ENCODE results near the gene SIMC1.

DNA sequence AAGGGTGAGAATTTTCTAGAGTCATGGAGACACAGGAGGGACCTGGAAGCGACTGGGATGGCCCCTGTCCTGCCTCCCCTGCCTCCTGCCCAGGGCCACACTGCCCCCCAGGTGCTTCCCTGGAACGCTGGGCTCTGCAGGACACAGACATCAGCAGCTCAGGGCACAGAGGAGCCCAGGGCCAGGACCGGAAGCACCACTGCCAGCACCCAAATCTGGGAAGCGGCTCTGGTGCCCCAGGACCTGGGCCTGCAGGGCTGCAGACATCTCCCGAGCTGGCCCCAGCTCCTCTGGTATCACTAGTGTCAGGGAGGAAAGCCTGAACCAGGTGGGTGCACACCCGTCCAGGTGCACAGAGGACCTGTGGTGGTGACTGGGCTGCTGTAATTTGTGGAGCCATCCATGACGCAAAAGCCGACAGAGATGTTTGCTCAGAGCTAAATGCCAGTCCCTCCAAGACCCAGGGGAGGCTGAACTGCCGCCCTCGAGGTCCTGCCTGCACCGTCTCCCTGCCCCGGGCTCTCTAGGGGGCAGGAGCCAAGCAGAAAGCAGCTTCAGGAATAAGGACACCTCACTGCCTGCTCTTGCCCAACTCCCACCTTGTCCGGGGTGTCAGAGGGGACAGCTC is 46.0 kb upstream of the SIMC1 start:
- TF ChIP-seq, protein P1, sequence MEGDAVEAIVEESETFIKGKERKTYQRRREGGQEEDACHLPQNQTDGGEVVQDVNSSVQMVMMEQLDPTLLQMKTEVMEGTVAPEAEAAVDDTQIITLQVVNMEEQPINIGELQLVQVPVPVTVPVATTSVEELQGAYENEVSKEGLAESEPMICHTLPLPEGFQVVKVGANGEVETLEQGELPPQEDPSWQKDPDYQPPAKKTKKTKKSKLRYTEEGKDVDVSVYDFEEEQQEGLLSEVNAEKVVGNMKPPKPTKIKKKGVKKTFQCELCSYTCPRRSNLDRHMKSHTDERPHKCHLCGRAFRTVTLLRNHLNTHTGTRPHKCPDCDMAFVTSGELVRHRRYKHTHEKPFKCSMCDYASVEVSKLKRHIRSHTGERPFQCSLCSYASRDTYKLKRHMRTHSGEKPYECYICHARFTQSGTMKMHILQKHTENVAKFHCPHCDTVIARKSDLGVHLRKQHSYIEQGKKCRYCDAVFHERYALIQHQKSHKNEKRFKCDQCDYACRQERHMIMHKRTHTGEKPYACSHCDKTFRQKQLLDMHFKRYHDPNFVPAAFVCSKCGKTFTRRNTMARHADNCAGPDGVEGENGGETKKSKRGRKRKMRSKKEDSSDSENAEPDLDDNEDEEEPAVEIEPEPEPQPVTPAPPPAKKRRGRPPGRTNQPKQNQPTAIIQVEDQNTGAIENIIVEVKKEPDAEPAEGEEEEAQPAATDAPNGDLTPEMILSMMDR (IDR thresholded peaks at IDR 0.05; ENCODE audit: insufficient read depth, low read length, poor library complexity, severe bottlenecking): no peak
- TF ChIP-seq EZH2phosphoT487 (conservative IDR thresholded peaks at IDR 0.05; ENCODE audit: low read length): no peak
